ENCODE results near the gene SPECC1.

DNA sequence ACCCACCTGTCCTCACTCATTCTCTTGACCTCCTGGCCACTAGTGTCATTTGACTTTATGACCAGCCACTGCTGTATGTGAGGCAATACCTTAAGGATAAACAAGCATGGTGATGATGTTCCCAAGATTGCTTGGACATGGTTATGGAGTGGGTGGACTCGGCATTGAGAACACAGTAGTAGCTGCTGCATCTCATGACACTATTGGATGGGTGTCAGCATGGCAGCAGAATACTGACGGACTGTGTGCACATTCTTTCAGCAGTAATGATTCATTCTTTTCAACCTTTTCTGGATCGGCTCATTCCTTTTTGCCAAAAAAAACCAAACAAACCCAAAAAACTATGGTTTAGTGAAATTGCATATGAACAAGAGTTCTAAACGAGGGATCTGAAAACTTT, 13.5 kb downstream of the SPECC1 start:
- TF ChIP-seq, protein P1, sequence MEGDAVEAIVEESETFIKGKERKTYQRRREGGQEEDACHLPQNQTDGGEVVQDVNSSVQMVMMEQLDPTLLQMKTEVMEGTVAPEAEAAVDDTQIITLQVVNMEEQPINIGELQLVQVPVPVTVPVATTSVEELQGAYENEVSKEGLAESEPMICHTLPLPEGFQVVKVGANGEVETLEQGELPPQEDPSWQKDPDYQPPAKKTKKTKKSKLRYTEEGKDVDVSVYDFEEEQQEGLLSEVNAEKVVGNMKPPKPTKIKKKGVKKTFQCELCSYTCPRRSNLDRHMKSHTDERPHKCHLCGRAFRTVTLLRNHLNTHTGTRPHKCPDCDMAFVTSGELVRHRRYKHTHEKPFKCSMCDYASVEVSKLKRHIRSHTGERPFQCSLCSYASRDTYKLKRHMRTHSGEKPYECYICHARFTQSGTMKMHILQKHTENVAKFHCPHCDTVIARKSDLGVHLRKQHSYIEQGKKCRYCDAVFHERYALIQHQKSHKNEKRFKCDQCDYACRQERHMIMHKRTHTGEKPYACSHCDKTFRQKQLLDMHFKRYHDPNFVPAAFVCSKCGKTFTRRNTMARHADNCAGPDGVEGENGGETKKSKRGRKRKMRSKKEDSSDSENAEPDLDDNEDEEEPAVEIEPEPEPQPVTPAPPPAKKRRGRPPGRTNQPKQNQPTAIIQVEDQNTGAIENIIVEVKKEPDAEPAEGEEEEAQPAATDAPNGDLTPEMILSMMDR (IDR thresholded peaks at IDR 0.05): no peak
- TF ChIP-seq POLR2A (IDR thresholded peaks at IDR 0.05): no peak

Measured in breast epithelium (tissue), 3 donors.